Measurements from ENCODE around the gene SCAMP5.
A peak's percentile ranks its signal among the peaks of the same experiment; 100 is the strongest.

The SCAMP5 gene

GRCh38 chr15:75048394-75048793 lies 53.0 kb downstream of the SCAMP5 start:
- DNase-seq (ENCODE audit: low spot score) = no peak

DNA sequence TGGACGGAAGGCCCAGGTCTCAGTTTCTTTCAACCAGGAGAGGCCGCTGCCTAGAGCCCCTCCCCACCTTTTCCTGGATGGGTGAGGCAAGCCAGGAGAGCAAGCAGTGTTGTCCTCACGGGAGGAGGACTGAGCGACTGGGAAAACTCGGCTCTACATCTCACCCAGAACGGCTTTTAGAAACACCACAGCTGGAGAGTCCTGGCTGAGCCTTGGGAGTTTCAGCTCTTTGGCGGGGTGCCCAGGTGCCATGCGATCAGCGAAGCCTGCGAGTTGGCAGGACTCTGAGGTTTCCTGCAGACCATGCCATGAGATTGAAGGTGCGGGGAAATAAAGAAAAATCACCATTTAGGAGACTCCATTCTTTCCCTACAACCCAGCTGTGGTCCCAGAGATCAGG lies 54.0 kb downstream of the SCAMP5 start:
- DNase-seq (ENCODE audit: low spot score) = no peak

DNA sequence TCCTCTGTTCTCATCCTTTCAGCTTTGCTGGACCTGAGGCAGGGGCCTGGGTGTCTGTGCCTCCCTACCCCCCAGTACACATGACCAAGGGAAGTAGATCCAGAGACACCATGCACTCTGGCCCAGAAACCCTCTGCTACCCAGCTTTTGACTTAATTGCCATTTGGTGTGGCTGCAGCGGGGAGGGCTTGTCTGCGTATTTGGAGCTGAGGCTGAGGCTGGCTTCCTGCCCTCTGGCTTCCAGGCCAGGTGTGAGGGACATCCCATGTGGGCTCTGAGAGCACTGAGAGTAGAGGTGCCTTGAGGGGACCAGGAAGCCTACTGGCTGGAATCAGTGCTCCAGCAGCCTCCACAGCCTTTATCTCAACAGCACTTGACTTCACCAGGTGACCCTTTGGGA lies 54.9 kb downstream of the SCAMP5 start:
- no peak for DNase-seq (ENCODE audit: low spot score)

DNA sequence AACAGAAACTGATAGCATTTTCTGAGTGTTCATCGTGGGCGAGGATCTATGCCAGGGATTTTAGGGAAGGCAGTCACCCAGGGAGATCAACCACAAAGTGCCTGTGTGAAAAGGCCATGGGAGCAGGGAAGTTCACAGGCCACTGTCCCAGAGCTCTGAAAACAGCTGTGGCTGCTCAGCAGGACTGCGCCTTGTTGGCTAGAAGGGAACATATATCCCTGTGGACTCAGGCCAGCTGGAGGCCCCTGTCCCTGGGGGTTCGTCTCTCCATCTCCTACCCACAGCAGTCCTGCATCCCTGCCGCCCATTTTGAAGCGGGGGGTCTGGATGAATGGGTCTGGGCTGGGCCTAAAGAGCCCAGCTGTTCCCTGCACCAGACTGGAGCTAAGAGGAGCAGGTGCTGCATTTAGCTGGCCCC lies 55.8 kb downstream of the SCAMP5 start:
- no peak for DNase-seq (ENCODE audit: low spot score)

- DNase-seq (ENCODE audit: low spot score) = no peak
These were observed 56.3 kb downstream of the SCAMP5 start for GRCh38 chr15:75051711-75052110.

GRCh38 chr15:75052972-75053747 lies 57.8 kb downstream of the SCAMP5 start:
- no peak for DNase-seq (ENCODE audit: low spot score)

- DNase-seq (ENCODE audit: low spot score) = no peak
These were observed 58.4 kb downstream of the SCAMP5 start for GRCh38 chr15:75053748-75054125.

- DNase-seq (ENCODE audit: low spot score) = no peak
These were observed 59.0 kb downstream of the SCAMP5 start for GRCh38 chr15:75054172-75054897.

DNA sequence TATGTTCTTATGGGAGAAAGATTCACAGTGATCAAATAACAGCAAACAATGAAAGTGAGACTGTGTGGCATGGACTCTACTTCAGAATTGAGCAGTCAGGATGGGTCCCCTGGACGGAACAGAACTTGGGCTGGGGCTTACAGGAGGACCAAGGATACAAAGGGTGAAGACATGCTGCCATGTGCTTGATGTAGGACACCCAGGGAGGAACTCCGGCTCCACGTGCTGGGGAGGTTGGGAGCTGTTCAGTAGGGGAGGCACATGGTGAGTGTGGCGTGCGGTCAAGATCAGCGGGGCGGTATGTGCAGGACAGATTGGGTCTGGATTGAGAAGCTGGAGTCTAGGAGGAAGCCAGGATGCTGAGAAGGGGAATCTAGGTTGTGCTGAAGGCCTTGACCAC lies 60.7 kb downstream of the SCAMP5 start:
- no peak for DNase-seq (ENCODE audit: low spot score)

DNA sequence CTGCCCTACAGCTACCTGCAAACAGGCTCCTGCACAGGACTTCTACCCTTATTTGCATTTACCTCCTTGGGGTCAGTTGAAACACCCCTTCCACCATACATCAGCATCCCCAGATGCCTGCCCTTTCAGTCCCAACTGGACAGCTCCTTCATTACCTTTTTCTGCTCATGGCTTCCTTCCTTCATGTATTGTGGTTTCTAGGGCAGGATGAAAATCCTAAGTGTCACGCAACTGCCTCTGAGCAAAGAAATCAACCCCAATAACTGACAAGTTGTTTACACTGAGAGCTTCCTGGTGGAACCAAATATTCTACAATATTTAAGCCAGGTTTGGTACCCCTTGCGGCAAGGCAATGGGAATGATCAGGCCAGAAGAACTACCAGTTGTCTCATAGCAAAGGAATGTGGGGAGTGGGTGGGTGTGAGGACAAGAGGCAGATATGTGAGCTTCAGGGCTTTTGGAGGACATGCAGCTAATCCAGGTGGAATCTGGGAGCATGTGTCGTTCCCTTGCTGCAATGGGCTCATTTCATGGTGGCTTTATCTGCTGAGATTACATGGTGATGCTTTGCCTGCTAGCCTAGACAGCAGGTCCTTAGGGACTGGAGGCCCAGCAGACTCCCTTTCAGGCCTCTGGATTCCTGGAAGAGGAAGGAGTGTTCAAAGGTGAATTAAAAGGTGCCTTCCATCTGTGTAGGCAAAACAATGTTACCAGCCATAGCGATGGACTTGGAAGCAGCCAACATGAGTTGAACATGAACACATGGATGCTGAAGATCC lies 63.0 kb downstream of the SCAMP5 start:
- peak; percentile 34 for DNase-seq (ENCODE audit: low spot score)

GRCh38 chr15:75059607-75060006 lies 64.2 kb downstream of the SCAMP5 start:
- no peak for DNase-seq (ENCODE audit: low spot score)

DNA sequence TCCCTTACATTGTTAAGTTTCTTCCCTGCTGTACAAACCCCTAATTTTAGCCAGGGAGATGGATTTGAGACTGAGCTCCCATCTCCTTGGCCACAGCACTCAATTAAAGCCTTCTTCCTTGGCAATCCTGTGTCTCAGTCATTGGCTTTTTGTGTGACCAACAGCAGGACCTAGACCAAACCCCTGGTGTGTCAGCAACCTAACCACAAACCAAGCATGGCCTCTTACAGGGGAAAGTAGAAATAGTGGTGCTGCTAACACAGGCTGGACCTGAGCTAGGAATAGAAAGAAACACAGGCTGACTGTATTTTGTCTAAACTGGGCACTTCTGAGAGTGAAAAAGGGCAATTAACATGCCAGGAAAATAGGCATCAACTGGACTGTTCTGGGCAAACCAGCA lies 65.9 kb downstream of the SCAMP5 start:
- peak; percentile 13 for DNase-seq (ENCODE audit: low spot score)

- DNase-seq (ENCODE audit: low spot score) = no peak
These were observed 67.3 kb downstream of the SCAMP5 start for GRCh38 chr15:75062706-75063105.

DNA sequence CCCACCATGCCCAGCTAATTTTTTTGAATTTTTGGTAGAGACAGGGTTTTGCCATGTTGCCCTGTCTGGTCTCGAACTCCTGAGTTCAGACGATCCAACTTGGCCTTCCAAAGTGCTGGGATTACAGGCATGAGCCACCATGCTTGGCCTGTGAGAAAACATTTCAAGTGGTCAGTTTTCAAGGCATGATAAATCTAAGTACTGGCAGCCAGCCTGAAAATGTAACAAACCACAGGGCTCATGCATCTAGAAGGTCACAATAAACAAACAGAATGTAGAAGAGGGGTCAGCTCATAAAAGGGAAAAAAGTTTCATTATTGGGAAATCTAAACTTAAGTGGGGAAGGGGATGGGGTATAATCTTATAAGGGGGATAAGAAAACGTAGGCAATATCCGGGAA lies 68.0 kb downstream of the SCAMP5 start:
- DNase-seq (ENCODE audit: low spot score) = no peak

- DNase-seq (ENCODE audit: low spot score) = no peak
These were observed 68.5 kb downstream of the SCAMP5 start for GRCh38 chr15:75063889-75064288.

DNA sequence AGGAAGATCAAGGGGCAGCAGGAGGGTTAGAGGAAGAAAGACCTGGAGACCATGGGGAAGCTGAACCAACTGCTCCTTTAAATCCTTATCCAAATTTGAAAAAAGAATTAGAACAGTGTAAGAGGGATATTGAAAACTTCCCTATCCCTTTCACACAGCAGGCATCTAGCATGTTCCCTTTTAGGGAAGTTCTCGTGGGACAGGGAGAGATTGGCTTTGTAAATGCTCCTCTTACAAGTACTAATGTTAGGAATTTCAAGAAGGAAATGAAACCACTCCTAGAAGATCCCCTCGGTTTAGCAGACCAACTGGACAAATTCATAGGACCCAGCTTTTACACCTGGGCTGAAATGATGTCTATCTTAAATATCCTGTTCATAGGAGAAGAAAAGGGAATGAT lies 69.5 kb downstream of the SCAMP5 start:
- no peak for DNase-seq (ENCODE audit: low spot score)

DNA sequence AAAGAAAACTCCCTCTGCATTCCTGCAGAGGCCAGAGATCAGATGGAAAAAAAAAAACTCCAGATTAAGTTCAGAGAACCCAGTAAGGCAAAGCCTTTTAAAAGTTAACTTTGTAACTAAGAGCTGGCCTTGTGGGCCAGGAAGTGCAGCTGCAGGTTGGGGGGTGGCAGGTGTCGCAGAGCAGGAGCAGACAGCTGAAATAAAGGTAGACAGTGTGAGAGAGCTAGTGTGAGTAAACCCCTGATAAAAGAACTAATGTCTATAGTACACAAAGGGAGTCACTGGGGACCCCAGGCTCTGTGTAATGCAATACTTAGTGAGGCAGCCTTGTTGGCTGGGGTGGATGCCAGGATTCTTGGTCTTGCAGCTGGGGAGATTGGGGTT lies 70.1 kb downstream of the SCAMP5 start:
- DNase-seq (ENCODE audit: low spot score) = no peak

- DNase-seq (ENCODE audit: low spot score) = no peak
These were observed 70.6 kb downstream of the SCAMP5 start for GRCh38 chr15:75065851-75066509.

GRCh38 chr15:75067123-75067830 lies 71.9 kb downstream of the SCAMP5 start:
- no peak for DNase-seq (ENCODE audit: low spot score)

DNA sequence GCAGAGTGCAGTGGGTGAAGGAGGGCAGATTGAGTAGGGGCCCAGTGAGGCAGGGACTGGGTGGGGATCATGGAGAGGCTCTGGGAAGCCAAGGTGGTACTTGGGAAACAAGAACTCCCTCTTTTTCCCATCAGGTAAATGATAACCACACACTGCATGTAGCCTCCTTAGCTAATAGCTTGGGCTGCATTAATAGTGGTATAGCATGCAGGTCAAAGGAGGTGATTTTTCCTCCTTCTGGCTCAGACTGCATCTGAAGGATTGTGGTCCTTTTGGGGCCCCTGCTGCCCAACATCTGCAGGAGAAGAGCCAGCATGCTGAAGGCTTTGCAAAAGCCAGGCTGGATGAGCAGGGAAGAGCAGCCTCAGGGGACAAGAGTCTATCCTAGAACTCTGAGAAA lies 73.4 kb downstream of the SCAMP5 start:
- DNase-seq (ENCODE audit: low spot score) = no peak

- DNase-seq (ENCODE audit: low spot score) = no peak
These were observed 74.0 kb downstream of the SCAMP5 start for GRCh38 chr15:75069301-75069925.

All from SW480 (cell line).